HepG2 (cell line): ENCODE data around the gene TIMM13. TPM values are rescaled to one million over a fixed set of nuclear protein-coding genes. Genes with fewer than 3 reads are reported as not detected.

Experiments
- IKZF5 ChIP-seq: IDR thresholded peaks from 2 replicates; pipeline ENCODE4 v1.6.1; 2018; ENCODE audit warnings: missing genetic modification reagents, mild to moderate bottlenecking, missing compliant biosample characterization
- KAT7 ChIP-seq: IDR thresholded peaks from 2 replicates; pipeline ENCODE4 v1.6.1; 2018; ENCODE audit warnings: borderline replicate concordance, missing compliant biosample characterization
- MXD3 ChIP-seq: IDR thresholded peaks from 2 replicates; pipeline ENCODE4 v1.6.1; 2016; ENCODE audit warnings: mild to moderate bottlenecking, missing biosample characterization, missing genetic modification reagents
- THAP9 ChIP-seq: sonication (generic); formaldehyde crosslinking; IDR thresholded peaks from 2 replicates; pipeline ENCODE4; 2020; ENCODE audit warnings: missing genetic modification reagents, mild to moderate bottlenecking, borderline replicate concordance
- ZFP1 ChIP-seq: IDR thresholded peaks from 2 replicates; pipeline ENCODE4 v1.6.1; 2016
- ZMYM4 ChIP-seq: sonication (generic); formaldehyde crosslinking; IDR thresholded peaks from 2 replicates; pipeline ENCODE4 v1.8.1; 2023; ENCODE audit warnings: mild to moderate bottlenecking, missing genetic modification reagents
- ZNF296 ChIP-seq: sonication (generic); formaldehyde crosslinking; conservative IDR thresholded peaks from 2 replicates; pipeline ENCODE4 v1.5.0; 2020; ENCODE audit warnings: mild to moderate bottlenecking, missing genetic modification reagents
- ZNF350 ChIP-seq: sonication (generic); formaldehyde crosslinking; IDR thresholded peaks from 2 replicates; pipeline ENCODE4 v1.4.0; 2020; ENCODE audit warnings: mild to moderate bottlenecking, low read depth, missing genetic modification reagents, borderline replicate concordance
- ZNF431 ChIP-seq: sonication (generic); formaldehyde crosslinking; IDR thresholded peaks from 2 replicates; pipeline ENCODE4 v1.9.0; 2022; ENCODE audit warnings: missing genetic modification reagents, low read depth, mild to moderate bottlenecking, borderline replicate concordance
- ZNF574 ChIP-seq: sonication (generic); formaldehyde crosslinking; IDR thresholded peaks from 2 replicates; pipeline ENCODE4 v1.4.0; 2020; ENCODE audit warnings: missing genetic modification reagents
- ZNF770 ChIP-seq: sonication (generic); formaldehyde crosslinking; IDR thresholded peaks from 2 replicates; pipeline ENCODE4 v1.5.0; 2020; ENCODE audit warnings: mild to moderate bottlenecking, missing genetic modification reagents
- polyA plus RNA-seq, 8 experiments: library from polyadenylated mRNA; depleted of rRNA in 3 of 8; stranded (reverse) in 7 of 8; unstranded in 1 of 8; fragments of >200 nt; fragmentation: Illumina TruSeq in 4 of 8; extraction: Trizol in 4 of 8; gene quantifications; 2 replicates each; pipeline versions ENCODE4 v1.2.1 to v1.2.3, GENCODE V29; 2011 to 2016; ENCODE audit warnings: low read depth in 4 of 8, missing spikeins in 1 of 8, mixed read lengths in 1 of 8; ENCODE audit not compliant: insufficient read depth in 1 of 8
- total RNA-seq, 5 experiments: library from RNA; depleted of rRNA; stranded (reverse); fragments of >200 nt; fragmentation: Illumina TruSeq; extraction: Trizol; gene quantifications; 2 replicates each; pipeline ENCODE4 v1.2.3, GENCODE V29; 2016; ENCODE audit warnings: low read depth in 1 of 5

The TIMM13 gene
- total and polyA plus RNA-seq, 2 of the 13 experiments (the other 11 are each of a cell fraction or from before 2014, with no cell fraction given): 48.4 to 108 TPM

- 0 out of 2 replicates have a peak, but pooled peaks have one; percentile 32 for TF ChIP-seq ZNF431 (CRISPR knock-in tag)
- 0 out of 2 replicates have a peak, but pooled peaks have one; percentile 10 for TF ChIP-seq THAP9
- TF ChIP-seq MXD3 (CRISPR knock-in tag): 0 out of 2 replicates have a peak, but pooled peaks have one; percentile 4
- TF ChIP-seq KAT7 (CRISPR knock-in tag): peak; percentile 68; the same call in 1 of the 2 replicates
- TF ChIP-seq IKZF5: peak; percentile 62
- TF ChIP-seq ZMYM4 (CRISPR knock-in tag): 0 out of 2 replicates have a peak, but pooled peaks have one; percentile 0
- TF ChIP-seq ZNF296: peak; percentile 58; the same call in 1 of the 2 replicates
- TF ChIP-seq ZNF770 (CRISPR knock-in tag): peak; percentile 99
- 0 out of 2 replicates have a peak, but pooled peaks have one; percentile 26 for TF ChIP-seq ZFP1 (CRISPR knock-in tag)
- TF ChIP-seq ZNF574 (CRISPR knock-in tag): peak; percentile 7; the same call in 1 of the 2 replicates
- peak; percentile 54; the same call in 1 of the 2 replicates for TF ChIP-seq ZNF350
These were observed 32.0 kb downstream of the TIMM13 start (continued) for GRCh38 chr19:2395293-2395829.
